ENCODE measurements around the gene DDX25.
A peak's percentile ranks its signal among the peaks of the same experiment; 100 is the strongest.

Gene DDX25

DNA sequence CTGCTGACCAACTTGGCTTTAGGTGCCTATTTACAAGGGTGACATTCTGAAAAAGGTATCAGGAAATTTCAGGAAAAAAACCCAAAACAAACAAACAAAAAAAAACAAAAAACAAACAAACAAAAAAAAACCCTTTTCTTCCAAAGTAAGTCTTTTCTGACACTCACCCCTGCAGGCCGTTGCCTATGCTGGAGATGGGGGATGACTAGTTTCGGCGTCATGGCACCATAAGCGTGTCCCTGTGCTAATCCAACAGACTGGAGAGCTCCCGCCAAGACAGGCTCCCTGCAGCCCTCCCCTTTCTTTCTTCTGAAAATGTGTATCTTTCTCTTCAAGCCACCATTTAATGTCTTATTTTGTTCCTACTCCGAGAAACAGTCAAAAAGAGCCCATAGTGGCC lies 55.2 kb downstream of the DDX25 start:
- H3K4me3 ChIP-seq (ENCODE audit: low read depth, low read length): no peak overlapping the region
- no peak for TF ChIP-seq MYC (IDR thresholded peaks at IDR 0.05; ENCODE audit: low read depth, low read length)
- TF ChIP-seq, protein P1, sequence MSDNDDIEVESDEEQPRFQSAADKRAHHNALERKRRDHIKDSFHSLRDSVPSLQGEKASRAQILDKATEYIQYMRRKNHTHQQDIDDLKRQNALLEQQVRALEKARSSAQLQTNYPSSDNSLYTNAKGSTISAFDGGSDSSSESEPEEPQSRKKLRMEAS (IDR thresholded peaks at IDR 0.05; ENCODE audit: low read depth, low read length): no peak
- no peak for TF ChIP-seq POLR2A (IDR thresholded peaks at IDR 0.05; ENCODE audit: extremely low read depth, insufficient read length)
- TF ChIP-seq, protein P2, sequence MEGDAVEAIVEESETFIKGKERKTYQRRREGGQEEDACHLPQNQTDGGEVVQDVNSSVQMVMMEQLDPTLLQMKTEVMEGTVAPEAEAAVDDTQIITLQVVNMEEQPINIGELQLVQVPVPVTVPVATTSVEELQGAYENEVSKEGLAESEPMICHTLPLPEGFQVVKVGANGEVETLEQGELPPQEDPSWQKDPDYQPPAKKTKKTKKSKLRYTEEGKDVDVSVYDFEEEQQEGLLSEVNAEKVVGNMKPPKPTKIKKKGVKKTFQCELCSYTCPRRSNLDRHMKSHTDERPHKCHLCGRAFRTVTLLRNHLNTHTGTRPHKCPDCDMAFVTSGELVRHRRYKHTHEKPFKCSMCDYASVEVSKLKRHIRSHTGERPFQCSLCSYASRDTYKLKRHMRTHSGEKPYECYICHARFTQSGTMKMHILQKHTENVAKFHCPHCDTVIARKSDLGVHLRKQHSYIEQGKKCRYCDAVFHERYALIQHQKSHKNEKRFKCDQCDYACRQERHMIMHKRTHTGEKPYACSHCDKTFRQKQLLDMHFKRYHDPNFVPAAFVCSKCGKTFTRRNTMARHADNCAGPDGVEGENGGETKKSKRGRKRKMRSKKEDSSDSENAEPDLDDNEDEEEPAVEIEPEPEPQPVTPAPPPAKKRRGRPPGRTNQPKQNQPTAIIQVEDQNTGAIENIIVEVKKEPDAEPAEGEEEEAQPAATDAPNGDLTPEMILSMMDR (IDR thresholded peaks at IDR 0.05; ENCODE audit: low read depth, low read length): no peak
- no peak for DNase-seq (ENCODE audit: low read depth)

DNA sequence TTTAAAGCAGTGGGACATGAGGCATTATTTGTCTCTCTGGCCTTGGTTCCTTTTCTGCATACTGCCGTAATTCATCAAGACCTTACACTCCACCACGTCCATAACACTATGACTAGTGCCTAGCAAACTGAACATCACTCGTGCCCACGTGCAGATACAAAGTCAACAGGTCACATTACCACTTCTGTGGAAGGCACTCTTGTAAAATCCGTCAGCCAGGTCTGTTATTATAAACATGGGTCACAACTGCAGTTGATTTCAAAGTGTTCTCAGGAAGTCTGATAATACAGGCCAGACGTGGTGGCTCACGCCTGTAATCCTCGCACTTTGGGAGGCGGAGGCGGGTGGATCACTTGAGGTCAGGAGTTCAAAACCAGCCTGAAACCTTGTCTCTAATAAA lies 55.6 kb downstream of the DDX25 start:
- TF ChIP-seq MYC (IDR thresholded peaks at IDR 0.05; ENCODE audit: low read depth, low read length): no peak
- TF ChIP-seq POLR2A (IDR thresholded peaks at IDR 0.05; ENCODE audit: extremely low read depth, insufficient read length): no peak
- TF ChIP-seq, protein P1 (IDR thresholded peaks at IDR 0.05; ENCODE audit: low read depth, low read length): no peak
- TF ChIP-seq, protein P2 (IDR thresholded peaks at IDR 0.05; ENCODE audit: low read depth, low read length): no peak
- H3K4me3 ChIP-seq (ENCODE audit: low read depth, low read length): no peak overlapping the region
- no peak for DNase-seq (ENCODE audit: low read depth)

DNA sequence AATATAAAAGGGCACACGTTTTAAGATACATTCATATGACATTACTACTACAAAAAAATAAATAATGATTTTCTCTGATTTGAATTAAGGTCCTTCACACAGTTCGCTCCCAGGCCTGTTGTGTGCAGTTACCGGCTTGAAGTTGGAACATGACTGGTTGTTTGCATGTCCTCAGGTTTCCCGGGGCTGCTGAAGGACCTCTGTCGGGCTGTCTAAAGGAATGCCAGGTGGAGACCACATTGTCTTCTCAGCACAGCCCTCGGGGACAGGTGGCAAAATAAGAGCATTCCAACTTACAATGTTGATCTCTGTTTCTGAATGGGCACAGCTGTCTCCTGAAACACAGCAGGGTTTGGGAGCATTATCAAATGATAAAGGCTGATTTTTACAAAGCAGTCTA lies 56.5 kb downstream of the DDX25 start:
- H3K4me3 ChIP-seq (ENCODE audit: low read depth, low read length): no peak overlapping the region
- no peak for DNase-seq (ENCODE audit: low read depth)
- TF ChIP-seq MYC (IDR thresholded peaks at IDR 0.05; ENCODE audit: low read depth, low read length): no peak
- TF ChIP-seq, protein P1 (IDR thresholded peaks at IDR 0.05; ENCODE audit: low read depth, low read length): no peak
- no peak for TF ChIP-seq POLR2A (IDR thresholded peaks at IDR 0.05; ENCODE audit: extremely low read depth, insufficient read length)
- TF ChIP-seq, protein P2 (IDR thresholded peaks at IDR 0.05; ENCODE audit: low read depth, low read length): no peak

DNA sequence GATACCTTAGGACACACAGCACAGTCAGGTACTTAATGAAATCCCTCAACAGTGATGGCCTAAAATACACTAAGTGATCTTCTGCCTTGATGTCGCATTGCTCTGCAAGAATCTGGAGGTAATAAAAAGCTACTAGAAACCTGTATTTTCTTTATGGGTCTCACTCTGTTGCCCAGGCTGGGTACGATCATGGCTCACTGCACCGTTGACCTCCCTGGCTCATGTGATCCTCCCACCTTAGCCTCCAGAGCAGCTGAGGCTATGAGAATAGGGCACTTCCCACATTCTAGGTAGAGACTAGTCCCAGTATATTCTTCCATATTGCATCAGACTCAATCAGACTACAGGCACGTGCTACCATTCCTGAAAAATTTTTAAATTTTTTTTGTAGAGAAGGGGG lies 63.2 kb downstream of the DDX25 start:
- H3K4me3 ChIP-seq (ENCODE audit: low read depth, low read length): no peak overlapping the region
- TF ChIP-seq POLR2A (IDR thresholded peaks at IDR 0.05; ENCODE audit: extremely low read depth, insufficient read length) (no peak), MYC (IDR thresholded peaks at IDR 0.05; ENCODE audit: low read depth, low read length) (no peak)
- TF ChIP-seq, protein P2 (IDR thresholded peaks at IDR 0.05; ENCODE audit: low read depth, low read length): no peak
- TF ChIP-seq, protein P1 (IDR thresholded peaks at IDR 0.05; ENCODE audit: low read depth, low read length): no peak
- DNase-seq (ENCODE audit: low read depth): no peak

DNA sequence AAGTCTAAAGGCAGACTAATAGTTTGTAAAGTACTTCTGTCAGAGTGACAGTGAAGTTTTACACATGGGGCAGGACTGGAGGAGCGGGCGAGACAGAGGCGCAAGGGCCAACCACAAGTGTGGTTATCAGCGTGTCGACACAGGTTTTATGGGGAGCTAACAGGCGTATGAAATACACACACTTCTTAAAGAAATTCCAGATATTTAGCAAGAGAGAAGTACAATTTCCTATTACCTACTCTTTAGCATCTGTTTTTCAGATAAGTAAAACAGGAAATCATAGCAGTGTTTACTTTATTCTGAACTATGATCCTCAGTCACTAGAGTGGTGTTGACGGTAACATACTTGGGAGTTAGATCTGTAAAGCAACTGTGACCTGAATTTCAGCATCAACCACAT lies 64.0 kb downstream of the DDX25 start:
- no peak overlapping the region for H3K4me3 ChIP-seq (ENCODE audit: low read depth, low read length)
- peak; percentile 84 for DNase-seq (ENCODE audit: low read depth)
- no peak; the same call in 1 of the 2 replicates for TF ChIP-seq MYC (IDR thresholded peaks at IDR 0.05; ENCODE audit: low read depth, low read length)
- TF ChIP-seq, protein P1 (IDR thresholded peaks at IDR 0.05; ENCODE audit: low read depth, low read length): peak; percentile 54

DNA sequence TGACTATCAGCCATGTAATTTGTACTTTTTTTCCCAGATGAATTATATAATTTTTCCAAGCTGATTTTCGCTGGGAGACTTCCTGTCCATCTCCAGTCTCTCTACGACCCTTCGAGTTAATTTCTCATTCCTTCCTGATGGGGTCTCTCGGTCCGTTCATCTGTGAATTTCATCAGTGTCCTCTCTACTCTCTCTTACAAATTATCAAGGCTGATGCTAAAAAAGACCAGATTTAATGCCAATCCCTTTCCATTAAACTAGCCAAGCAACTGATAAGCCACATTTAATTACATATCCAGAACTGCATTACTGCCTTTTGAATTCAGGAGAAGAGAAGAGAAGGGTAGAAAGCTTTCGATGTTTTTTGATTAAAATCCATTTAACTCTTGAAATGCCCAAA lies 67.3 kb downstream of the DDX25 start:
- TF ChIP-seq, protein P2 (IDR thresholded peaks at IDR 0.05; ENCODE audit: low read depth, low read length): no peak
- TF ChIP-seq, protein P1 (IDR thresholded peaks at IDR 0.05; ENCODE audit: low read depth, low read length): no peak
- TF ChIP-seq POLR2A (IDR thresholded peaks at IDR 0.05; ENCODE audit: extremely low read depth, insufficient read length): no peak
- TF ChIP-seq MYC (IDR thresholded peaks at IDR 0.05; ENCODE audit: low read depth, low read length): no peak
- no peak overlapping the region for H3K4me3 ChIP-seq (ENCODE audit: low read depth, low read length)
- no peak for DNase-seq (ENCODE audit: low read depth)

Data from NB4 (cell line).